Gastrocnemius medialis (tissue), 4 donors: ENCODE results near the gene CERS5.

Experiments used
- POLR2A ChIP-seq, 2 donors: fragments of 450-650 bp; IDR thresholded peaks; one replicate each; pipeline ENCODE4 v1.6.1; 2017; ENCODE audit warnings: antibody characterized with exemption in 2 of 2, mild to moderate bottlenecking in 2 of 2, moderate library complexity in 2 of 2
- TF ChIP-seq, protein P1 (sequence below), 5 experiments: fragments of 450-650 bp in 3 of 5; fragments of 200-600 bp in 2 of 5; sonication (generic) in 2 of 5; IDR thresholded peaks in 4 of 5; conservative IDR thresholded peaks in 1 of 5; 1 replicate in 4 of 5; 2 replicates in 1 of 5; pipeline ENCODE4 v1.5.1; 2016 to 2019; ENCODE audit warnings: antibody characterized with exemption in 5 of 5, mild to moderate bottlenecking in 3 of 5, moderate library complexity in 3 of 5

DNA sequence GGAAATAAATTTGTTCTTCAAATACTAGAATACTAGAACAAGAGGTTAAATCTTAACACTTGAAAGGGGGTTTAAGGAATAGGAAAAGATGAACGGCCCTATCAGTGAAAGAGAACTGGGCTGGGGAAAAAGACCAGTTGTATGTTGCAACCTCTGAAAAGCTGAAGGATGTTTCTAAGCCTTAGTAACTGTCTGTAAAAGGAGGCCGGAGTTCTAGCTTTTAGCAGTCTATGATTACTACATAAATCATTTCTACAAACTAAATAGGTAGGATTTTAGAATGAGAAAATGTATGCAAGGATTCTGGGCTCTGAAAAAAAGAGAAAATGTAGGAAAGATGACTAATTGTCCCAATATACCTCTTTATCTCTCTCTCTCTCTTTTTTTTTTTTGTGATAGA lies 4.9 kb downstream of the CERS5 start:
- TF ChIP-seq POLR2A (IDR thresholded peaks at IDR 0.05): no peak
- TF ChIP-seq, protein P1, sequence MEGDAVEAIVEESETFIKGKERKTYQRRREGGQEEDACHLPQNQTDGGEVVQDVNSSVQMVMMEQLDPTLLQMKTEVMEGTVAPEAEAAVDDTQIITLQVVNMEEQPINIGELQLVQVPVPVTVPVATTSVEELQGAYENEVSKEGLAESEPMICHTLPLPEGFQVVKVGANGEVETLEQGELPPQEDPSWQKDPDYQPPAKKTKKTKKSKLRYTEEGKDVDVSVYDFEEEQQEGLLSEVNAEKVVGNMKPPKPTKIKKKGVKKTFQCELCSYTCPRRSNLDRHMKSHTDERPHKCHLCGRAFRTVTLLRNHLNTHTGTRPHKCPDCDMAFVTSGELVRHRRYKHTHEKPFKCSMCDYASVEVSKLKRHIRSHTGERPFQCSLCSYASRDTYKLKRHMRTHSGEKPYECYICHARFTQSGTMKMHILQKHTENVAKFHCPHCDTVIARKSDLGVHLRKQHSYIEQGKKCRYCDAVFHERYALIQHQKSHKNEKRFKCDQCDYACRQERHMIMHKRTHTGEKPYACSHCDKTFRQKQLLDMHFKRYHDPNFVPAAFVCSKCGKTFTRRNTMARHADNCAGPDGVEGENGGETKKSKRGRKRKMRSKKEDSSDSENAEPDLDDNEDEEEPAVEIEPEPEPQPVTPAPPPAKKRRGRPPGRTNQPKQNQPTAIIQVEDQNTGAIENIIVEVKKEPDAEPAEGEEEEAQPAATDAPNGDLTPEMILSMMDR (IDR thresholded peaks at IDR 0.05 in 4 of 5, conservative IDR thresholded peaks at IDR 0.05 in 1 of 5): no peak
